Measurements from ENCODE around the gene RCSD1.

RCSD1 gene

DNA sequence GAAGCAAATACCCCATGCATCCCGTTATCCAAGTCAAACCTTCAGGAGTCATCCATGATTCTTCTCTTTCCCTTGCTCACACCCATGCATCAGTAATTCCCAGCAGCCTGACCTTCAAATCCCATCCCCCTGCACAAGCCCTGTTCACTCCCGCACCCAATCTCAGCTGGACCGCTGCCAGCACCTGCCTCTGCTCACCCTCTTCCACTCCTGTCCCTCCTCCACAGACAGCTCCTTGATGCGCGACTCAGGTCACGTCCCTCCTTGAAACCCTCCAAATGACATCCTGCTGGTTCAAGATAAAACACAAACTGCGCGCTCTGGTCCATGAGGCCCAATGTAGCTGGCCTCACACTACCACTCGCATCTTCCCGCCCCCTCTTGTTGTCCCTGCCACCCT lies 48.4 kb downstream of the RCSD1 start:
- no peak for TF ChIP-seq CTCF (IDR thresholded peaks at IDR 0.05; ENCODE audit: insufficient read depth, low read depth, low read length, missing control alignments)
- H3K4me3 ChIP-seq (ENCODE audit: low read length): no peak overlapping the region
- no peak for DNase-seq (ENCODE audit: low read depth)

- H3K4me3 ChIP-seq (ENCODE audit: low read length): no peak overlapping the region
- DNase-seq (ENCODE audit: low read depth): no peak
- TF ChIP-seq CTCF (IDR thresholded peaks at IDR 0.05; ENCODE audit: insufficient read depth, low read depth, low read length, missing control alignments): no peak
Measured at GRCh38 chr1:167678838-167679237, 48.8 kb downstream of the RCSD1 start.

DNA sequence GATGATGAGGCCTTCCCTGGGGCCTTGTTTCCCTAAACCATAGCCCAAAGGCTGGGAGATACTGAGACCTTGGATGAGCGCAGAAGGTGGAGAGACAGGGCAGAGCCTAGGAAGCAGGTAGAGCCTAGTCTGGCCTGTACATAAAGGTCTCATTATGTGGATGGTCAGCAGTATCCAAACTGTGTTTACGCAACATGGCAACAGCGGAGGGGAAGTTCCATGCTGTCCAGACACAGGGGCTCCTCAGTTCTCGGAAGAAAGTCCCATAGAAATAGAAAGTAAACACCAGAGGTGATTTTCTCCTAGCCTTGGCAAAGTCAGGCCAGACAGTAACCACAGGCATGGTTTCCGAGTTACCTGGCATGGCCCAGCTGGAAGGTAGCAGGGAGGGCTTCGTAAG lies 49.7 kb downstream of the RCSD1 start:
- no peak overlapping the region for H3K4me3 ChIP-seq (ENCODE audit: low read length)
- no peak for TF ChIP-seq CTCF (IDR thresholded peaks at IDR 0.05; ENCODE audit: insufficient read depth, low read depth, low read length, missing control alignments)
- DNase-seq (ENCODE audit: low read depth): no peak

GRCh38 chr1:167681024-167681423 lies 51.0 kb downstream of the RCSD1 start:
- no peak for TF ChIP-seq CTCF (IDR thresholded peaks at IDR 0.05; ENCODE audit: insufficient read depth, low read depth, low read length, missing control alignments)
- no peak overlapping the region for H3K4me3 ChIP-seq (ENCODE audit: low read length)
- DNase-seq (ENCODE audit: low read depth): no peak

GRCh38 chr1:167681451-167682098 lies 51.5 kb downstream of the RCSD1 start:
- no peak for DNase-seq (ENCODE audit: low read depth)
- TF ChIP-seq CTCF (IDR thresholded peaks at IDR 0.05; ENCODE audit: insufficient read depth, low read depth, low read length, missing control alignments): no peak
- H3K4me3 ChIP-seq (ENCODE audit: low read length): no peak overlapping the region

- no peak for TF ChIP-seq CTCF (IDR thresholded peaks at IDR 0.05; ENCODE audit: insufficient read depth, low read depth, low read length, missing control alignments)
- no peak overlapping the region for H3K4me3 ChIP-seq (ENCODE audit: low read length)
- no peak for DNase-seq (ENCODE audit: low read depth)
Measured at GRCh38 chr1:167683226-167683625, 53.2 kb downstream of the RCSD1 start.
